GM12801 (cell line): Measurements from ENCODE around the gene PLEKHG4B.

Experiments used
- CTCF ChIP-seq: IDR thresholded peaks from one replicate; pipeline ENCODE4 v1.5.1; 2011; ENCODE audit warnings: control low read depth; ENCODE audit not compliant: insufficient read length; ENCODE audit errors: extremely low read depth

Gene PLEKHG4B

GRCh38 chr5:74503-75109 is 17.4 kb upstream of the PLEKHG4B start:
- TF ChIP-seq CTCF = no peak

- no peak for TF ChIP-seq CTCF
Measured at GRCh38 chr5:75331-76320, 16.3 kb upstream of the PLEKHG4B start.

- TF ChIP-seq CTCF = no peak
Measured at GRCh38 chr5:76358-77169, 15.4 kb upstream of the PLEKHG4B start.

- TF ChIP-seq CTCF = no peak
Measured at GRCh38 chr5:77170-77501, 14.8 kb upstream of the PLEKHG4B start.

GRCh38 chr5:77546-77945 is 14.4 kb upstream of the PLEKHG4B start:
- TF ChIP-seq CTCF = no peak

GRCh38 chr5:77957-78804 is 13.8 kb upstream of the PLEKHG4B start:
- no peak for TF ChIP-seq CTCF
